Measurements from ENCODE around the gene TMOD1.

TMOD1 gene

DNA sequence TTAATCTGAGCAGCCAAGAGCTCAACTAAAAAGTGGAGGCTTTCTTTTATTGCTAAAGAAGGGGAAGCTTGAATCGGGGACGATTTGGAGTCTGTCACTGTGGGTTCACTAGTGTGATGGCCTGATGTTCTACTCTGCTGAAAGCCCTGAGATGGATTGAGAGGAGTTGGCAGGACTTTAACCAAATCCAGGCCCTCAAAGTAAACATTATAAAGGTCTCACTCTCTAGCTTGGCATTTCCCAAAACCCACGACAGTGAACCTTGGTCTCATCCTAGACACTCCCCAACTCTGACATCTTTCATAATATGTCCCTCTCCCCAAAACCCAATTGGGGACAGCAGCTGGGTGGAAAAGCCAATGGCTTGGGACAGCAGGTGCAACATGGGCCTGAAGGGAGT is 32.7 kb downstream of the TMOD1 start:
- Mint-ChIP-seq H3K4me1 (no peaks in the 10 kb centered on the region), H3K27ac (no peak overlapping the region), H3K27me3 (peaks cover 2% of the 10 kb centered on the region), H3K9me3 (no peaks in the 10 kb centered on the region), H3K36me3 (no peaks in the 10 kb centered on the region), H3K4me3 (no peak overlapping the region)
- no peak for DNase-seq (ENCODE audit: low spot score in 2 of 2)
- no peak for ATAC-seq (ENCODE audit: low read depth)

GRCh38 chr9:97534961-97535594 is 33.6 kb downstream of the TMOD1 start:
- Mint-ChIP-seq H3K4me1 (no peaks in the 10 kb centered on the region), H3K27me3 (peaks cover 2% of the 10 kb centered on the region), H3K4me3 (no peak overlapping the region), H3K27ac (no peak overlapping the region), H3K36me3 (no peaks in the 10 kb centered on the region), H3K9me3 (no peaks in the 10 kb centered on the region)
- DNase-seq (ENCODE audit: low spot score in 2 of 2) (no peak), ATAC-seq (ENCODE audit: low read depth) (no peak)

GRCh38 chr9:97535771-97536170 is 34.3 kb downstream of the TMOD1 start:
- H3K4me1 Mint-ChIP-seq: no peaks in the 10 kb centered on the region
- no peaks in the 10 kb centered on the region for H3K36me3 Mint-ChIP-seq
- no peak overlapping the region for H3K27ac Mint-ChIP-seq
- DNase-seq (ENCODE audit: low spot score in 2 of 2): no peak
- peaks cover 2% of the 10 kb centered on the region for H3K27me3 Mint-ChIP-seq
- H3K9me3 Mint-ChIP-seq: no peaks in the 10 kb centered on the region
- no peak for ATAC-seq (ENCODE audit: low read depth)
- H3K4me3 Mint-ChIP-seq: no peak overlapping the region

DNA sequence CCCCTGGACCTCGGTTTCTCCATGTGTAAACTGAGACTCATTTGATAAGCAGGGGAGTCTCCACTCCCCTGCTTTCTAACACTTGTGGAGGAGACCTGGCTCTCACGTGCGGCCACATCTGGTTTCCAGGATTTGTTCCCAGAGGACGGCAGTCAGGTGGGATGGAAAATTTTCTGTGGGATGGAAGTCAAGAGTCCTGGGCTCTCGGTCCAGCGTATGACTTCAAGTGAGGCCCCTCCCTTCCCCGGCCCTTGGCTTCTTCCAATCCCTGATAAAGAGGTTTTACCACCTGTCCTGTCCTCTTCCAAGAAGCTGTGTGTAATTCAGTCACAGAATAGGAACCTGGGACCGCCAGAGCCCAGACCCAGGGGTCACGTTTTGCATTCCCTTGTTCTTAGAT is 35.0 kb downstream of the TMOD1 start:
- Mint-ChIP-seq H3K4me1 (no peaks in the 10 kb centered on the region), H3K36me3 (no peaks in the 10 kb centered on the region), H3K4me3 (no peak overlapping the region), H3K27ac (no peak overlapping the region), H3K27me3 (peaks cover 2% of the 10 kb centered on the region), H3K9me3 (no peaks in the 10 kb centered on the region)
- DNase-seq (ENCODE audit: low spot score in 2 of 2) (no peak), ATAC-seq (ENCODE audit: low read depth) (no peak)

DNA sequence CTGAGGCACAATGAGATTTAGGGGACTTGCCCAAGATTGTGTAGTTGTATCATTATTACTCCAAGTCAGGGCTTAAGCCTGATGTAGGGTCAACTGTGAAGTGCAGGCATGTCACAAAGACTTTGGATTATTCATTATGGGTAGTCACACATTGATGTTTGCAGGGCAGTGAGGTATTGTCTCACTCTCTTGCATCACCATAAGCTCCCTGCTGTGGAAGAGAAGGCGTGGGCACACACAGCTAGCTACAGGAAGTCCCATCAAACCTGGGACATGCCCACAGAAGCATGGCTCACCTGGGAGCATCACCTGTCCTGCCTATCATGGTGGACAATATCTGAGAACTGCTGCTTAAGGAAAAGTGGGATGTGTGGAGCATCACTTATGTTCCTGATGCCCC is 42.1 kb downstream of the TMOD1 start:
- no peak for ATAC-seq (ENCODE audit: low read depth)
- Mint-ChIP-seq H3K27me3 (peaks cover 4% of the 10 kb centered on the region), H3K4me3 (no peak overlapping the region)

DNA sequence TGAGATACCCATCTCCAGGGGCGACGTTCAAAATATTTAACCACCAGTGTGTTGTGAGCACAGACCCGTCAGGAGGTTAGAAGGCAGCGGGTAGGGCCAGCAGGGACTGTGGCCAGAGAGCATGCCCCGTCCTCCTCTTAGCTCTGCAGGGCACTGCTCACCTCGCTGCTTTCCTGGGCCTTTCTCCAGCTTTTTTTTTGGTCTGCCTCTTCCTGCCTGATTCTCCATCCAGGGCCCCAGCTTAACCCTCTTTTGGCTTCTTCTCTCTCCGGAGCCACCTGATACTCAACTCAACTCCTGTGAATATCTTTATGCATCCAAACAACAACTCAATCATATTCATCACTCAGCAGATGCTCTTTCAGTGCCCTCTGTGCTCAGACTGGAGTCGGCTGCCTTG is 44.0 kb downstream of the TMOD1 start:
- ATAC-seq (ENCODE audit: low read depth) (no peak), DNase-seq (ENCODE audit: low spot score in 2 of 2) (no peak)
- Mint-ChIP-seq H3K9me3 (no peaks in the 10 kb centered on the region), H3K4me3 (no peak overlapping the region), H3K27ac (no peak overlapping the region), H3K4me1 (no peaks in the 10 kb centered on the region), H3K27me3 (peaks cover 7% of the 10 kb centered on the region), H3K36me3 (no peaks in the 10 kb centered on the region)

More for the DNA sequence above, 42.1 kb downstream of the TMOD1 start:
- Mint-ChIP-seq H3K27ac (no peak overlapping the region), H3K9me3 (no peaks in the 10 kb centered on the region), H3K36me3 (no peaks in the 10 kb centered on the region), H3K4me1 (no peaks in the 10 kb centered on the region)
- no peak for DNase-seq (ENCODE audit: low spot score in 2 of 2)

- ATAC-seq (ENCODE audit: low read depth) (no peak), DNase-seq (ENCODE audit: low spot score in 2 of 2) (no peak)
- no peak overlapping the region for H3K4me3 Mint-ChIP-seq
- peaks cover 9% of the 10 kb centered on the region for H3K27me3 Mint-ChIP-seq
- H3K4me1 Mint-ChIP-seq: no peaks in the 10 kb centered on the region
- H3K36me3 Mint-ChIP-seq: no peaks in the 10 kb centered on the region
- H3K27ac Mint-ChIP-seq: no peak overlapping the region
- H3K9me3 Mint-ChIP-seq: no peaks in the 10 kb centered on the region
Observed at GRCh38 chr9:97547098-97547829, 45.8 kb downstream of the TMOD1 start.

- Mint-ChIP-seq H3K27ac (no peak overlapping the region), H3K27me3 (peaks cover 10% of the 10 kb centered on the region), H3K4me3 (no peak overlapping the region), H3K36me3 (no peaks in the 10 kb centered on the region), H3K9me3 (no peaks in the 10 kb centered on the region), H3K4me1 (no peaks in the 10 kb centered on the region)
- no peak for ATAC-seq (ENCODE audit: low read depth)
- DNase-seq (ENCODE audit: low spot score in 2 of 2): no peak
Observed at GRCh38 chr9:97548379-97548778, 46.9 kb downstream of the TMOD1 start.

GRCh38 chr9:97548819-97549540 is 47.5 kb downstream of the TMOD1 start:
- no peaks in the 10 kb centered on the region for H3K36me3 Mint-ChIP-seq

GRCh38 chr9:97550386-97550785 is 48.9 kb downstream of the TMOD1 start:
- Mint-ChIP-seq H3K4me3 (no peak overlapping the region), H3K4me1 (no peaks in the 10 kb centered on the region), H3K27me3 (peaks cover 10% of the 10 kb centered on the region), H3K27ac (no peak overlapping the region), H3K9me3 (no peaks in the 10 kb centered on the region), H3K36me3 (no peaks in the 10 kb centered on the region)
- ATAC-seq (ENCODE audit: low read depth): no peak
- DNase-seq (ENCODE audit: low spot score in 2 of 2): no peak

More at GRCh38 chr9:97548819-97549540, 47.5 kb downstream of the TMOD1 start:
- Mint-ChIP-seq H3K27ac (no peak overlapping the region), H3K4me1 (no peaks in the 10 kb centered on the region), H3K4me3 (no peak overlapping the region), H3K9me3 (no peaks in the 10 kb centered on the region), H3K27me3 (peaks cover 10% of the 10 kb centered on the region)
- ATAC-seq (ENCODE audit: low read depth) (no peak), DNase-seq (ENCODE audit: low spot score in 2 of 2) (no peak)

GRCh38 chr9:97551308-97551707 is 49.8 kb downstream of the TMOD1 start:
- no peak overlapping the region for H3K27ac Mint-ChIP-seq
- H3K4me3 Mint-ChIP-seq: no peak overlapping the region
- DNase-seq (ENCODE audit: low spot score in 2 of 2) (no peak), ATAC-seq (ENCODE audit: low read depth) (no peak)
- peaks cover 10% of the 10 kb centered on the region for H3K27me3 Mint-ChIP-seq
- H3K36me3 Mint-ChIP-seq: no peaks in the 10 kb centered on the region
- H3K9me3 Mint-ChIP-seq: no peaks in the 10 kb centered on the region
- no peaks in the 10 kb centered on the region for H3K4me1 Mint-ChIP-seq

DNA sequence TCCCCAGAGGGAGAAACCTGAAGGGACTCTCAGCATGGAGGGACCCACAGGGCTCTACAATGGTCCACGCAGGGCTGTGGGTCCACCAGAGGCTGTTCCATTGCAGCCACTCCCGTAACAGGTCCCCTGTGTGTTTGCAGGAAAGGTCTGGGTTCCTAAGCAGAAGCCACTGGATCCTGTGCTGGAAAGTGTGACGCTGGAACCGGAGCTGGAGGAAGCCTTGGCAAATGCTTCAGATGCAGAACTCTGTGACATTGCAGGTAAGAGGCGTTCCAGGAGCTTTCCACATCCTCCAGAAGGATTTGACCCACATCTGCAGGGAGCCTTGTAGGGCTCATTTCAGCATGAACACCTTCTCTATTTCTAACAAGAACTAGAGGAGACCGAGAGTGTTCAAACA is 51.7 kb downstream of the TMOD1 start:
- H3K27me3 Mint-ChIP-seq: peaks cover 10% of the 10 kb centered on the region
- ATAC-seq (ENCODE audit: low read depth) (no peak), DNase-seq (ENCODE audit: low spot score in 2 of 2) (no peak)
- no peak overlapping the region for H3K4me3 Mint-ChIP-seq
- no peaks in the 10 kb centered on the region for H3K9me3 Mint-ChIP-seq
- H3K4me1 Mint-ChIP-seq: no peaks in the 10 kb centered on the region
- no peaks in the 10 kb centered on the region for H3K36me3 Mint-ChIP-seq
- no peak overlapping the region for H3K27ac Mint-ChIP-seq

DNA sequence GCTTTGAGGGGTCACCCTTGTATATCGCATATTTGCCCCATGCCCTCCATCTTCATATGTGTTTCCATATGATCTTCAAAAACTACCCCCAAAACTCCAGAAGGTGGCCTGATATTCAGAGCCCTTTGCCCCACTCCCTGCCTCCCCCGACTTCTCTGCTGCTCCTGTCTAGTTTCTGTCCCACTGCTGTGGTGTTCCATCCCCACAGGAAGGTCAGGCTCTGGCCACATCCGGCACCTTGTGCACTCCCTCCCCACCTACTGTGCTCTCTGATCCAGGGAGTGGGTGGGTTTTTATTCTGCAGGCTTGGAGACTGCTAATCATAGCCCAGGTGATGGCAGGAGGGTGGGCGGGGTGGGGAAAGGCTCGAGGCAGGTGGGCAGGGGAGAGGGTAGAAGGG is 52.4 kb downstream of the TMOD1 start:
- Mint-ChIP-seq H3K4me1 (no peaks in the 10 kb centered on the region), H3K36me3 (no peaks in the 10 kb centered on the region), H3K4me3 (no peak overlapping the region), H3K27ac (no peak overlapping the region), H3K9me3 (no peaks in the 10 kb centered on the region), H3K27me3 (peaks cover 9% of the 10 kb centered on the region)
- no peak for ATAC-seq (ENCODE audit: low read depth)
- no peak for DNase-seq (ENCODE audit: low spot score in 2 of 2)

- Mint-ChIP-seq H3K27me3 (peaks cover 12% of the 10 kb centered on the region), H3K36me3 (no peaks in the 10 kb centered on the region), H3K4me3 (no peak overlapping the region)
Observed at GRCh38 chr9:97554566-97555075, 53.2 kb downstream of the TMOD1 start.

More at GRCh38 chr9:97554566-97555075, 53.2 kb downstream of the TMOD1 start:
- H3K9me3 Mint-ChIP-seq: no peaks in the 10 kb centered on the region
- H3K4me1 Mint-ChIP-seq: no peaks in the 10 kb centered on the region
- DNase-seq (ENCODE audit: low spot score in 2 of 2) (no peak), ATAC-seq (ENCODE audit: low read depth) (no peak)
- H3K27ac Mint-ChIP-seq: no peak overlapping the region

All from memory B cell (primary cell).